Activated T-cell treated with anti-CD3 and anti-CD28 coated beads, Interleukin-2, amount 50 U/mL, for 72 hours (primary cell): ENCODE results near the gene COL5A1. TPM values are rescaled to one million over a fixed set of nuclear protein-coding genes. Genes with fewer than 3 reads are reported as not detected.
"Not testable (repeated sequence)": the region's sequence is repeated elsewhere in the genome, so short reads cannot be mapped to it uniquely, and the experiment has no call there.

Source experiments
- ATAC-seq, 2 donors: fragments of 150-1000 bp; cut with Tn5 transposase; replicated peaks in 1 of 2; 2 replicates each; pipeline ENCODE4 v1.10.0; 2021; ENCODE audit warnings: moderate library complexity in 2 of 2, mild to moderate bottlenecking in 1 of 2
- DNase-seq, 2 donors: peaks; one replicate each; pipeline ENCODE4 v3.0.0; 2021 to 2022; ENCODE audit warnings: mixed read lengths in 1 of 2
- H3K27ac Mint-ChIP-seq: one replicate; pipeline ENCODE4 v1.8.0; 2022; ENCODE audit warnings: mild to moderate bottlenecking, moderate library complexity, mixed read lengths
- H3K27me3 Mint-ChIP-seq: one replicate; pipeline ENCODE4 v1.8.0; 2022; ENCODE audit warnings: low read depth, mixed read lengths
- H3K36me3 Mint-ChIP-seq, 2 donors: one replicate each; pipeline ENCODE4 v1.8.0; 2022; ENCODE audit warnings: mixed read lengths in 2 of 2, mild to moderate bottlenecking in 1 of 2; ENCODE audit not compliant: insufficient read depth in 2 of 2
- H3K4me1 Mint-ChIP-seq: one replicate; pipeline ENCODE4 v1.8.0; 2022; ENCODE audit warnings: low read depth, mixed read lengths
- H3K4me3 Mint-ChIP-seq, 2 donors: one replicate each; pipeline ENCODE4 v1.8.0; 2022; ENCODE audit warnings: mild to moderate bottlenecking in 2 of 2, mixed read lengths in 2 of 2, moderate library complexity in 2 of 2
- H3K9me3 Mint-ChIP-seq, 2 donors: one replicate each; pipeline ENCODE4 v1.8.0; 2022; ENCODE audit warnings: mixed read lengths in 2 of 2
- total RNA-seq, 2 donors: library from RNA; stranded (reverse); gene quantifications; one replicate each; pipeline ENCODE4 v1.2.3, GENCODE V29; 2022

The COL5A1 gene
- total RNA-seq, 2 donors from 2014 or later, result 0.49 TPM; not detected in 1

GRCh38 chr9:134642385-134643181 lies 980 bp downstream of the COL5A1 start:
- H3K9me3 Mint-ChIP-seq, result no peaks in the 10 kb centered on the region
- ATAC-seq (no peak), DNase-seq (no peak)
- H3K36me3 Mint-ChIP-seq, result no peaks in the 10 kb centered on the region
- H3K4me1 Mint-ChIP-seq, result no peaks in the 10 kb centered on the region
- peaks cover 17% of the 10 kb centered on the region for H3K27me3 Mint-ChIP-seq
- H3K27ac Mint-ChIP-seq, result no peak overlapping the region
- H3K4me3 Mint-ChIP-seq, result peak overlapping the region; percentile 51 to 62

GRCh38 chr9:134643222-134643671 lies 1.6 kb downstream of the COL5A1 start:
- H3K4me3 Mint-ChIP-seq, result no peak overlapping the region
- H3K27me3 Mint-ChIP-seq, result peaks cover 17% of the 10 kb centered on the region
- no peaks in the 10 kb centered on the region for H3K4me1 Mint-ChIP-seq
- H3K36me3 Mint-ChIP-seq, result no peaks in the 10 kb centered on the region
- no peaks in the 10 kb centered on the region for H3K9me3 Mint-ChIP-seq
- DNase-seq (no peak), ATAC-seq (no peak)
- H3K27ac Mint-ChIP-seq, result no peak overlapping the region

GRCh38 chr9:134644401-134644724 lies 2.8 kb downstream of the COL5A1 start:
- H3K4me1 Mint-ChIP-seq, DNase-seq, H3K9me3 Mint-ChIP-seq, H3K4me3 Mint-ChIP-seq, H3K36me3 Mint-ChIP-seq, H3K27ac Mint-ChIP-seq, ATAC-seq: not testable (repeated sequence)
- H3K27me3 Mint-ChIP-seq, result peaks cover 17% of the 10 kb centered on the region

GRCh38 chr9:134644725-134645606 lies 3.4 kb downstream of the COL5A1 start:
- H3K4me3 Mint-ChIP-seq, result no peak overlapping the region
- H3K4me1 Mint-ChIP-seq, result no peaks in the 10 kb centered on the region
- DNase-seq (no peak), ATAC-seq (no peak)
- H3K27me3 Mint-ChIP-seq, result peaks cover 14% of the 10 kb centered on the region
- no peaks in the 10 kb centered on the region for H3K9me3 Mint-ChIP-seq
- no peak overlapping the region for H3K27ac Mint-ChIP-seq
- no peaks in the 10 kb centered on the region for H3K36me3 Mint-ChIP-seq

- Mint-ChIP-seq H3K36me3 (no peaks in the 10 kb centered on the region), H3K4me1 (no peaks in the 10 kb centered on the region), H3K9me3 (no peaks in the 10 kb centered on the region), H3K27me3 (peaks cover 7% of the 10 kb centered on the region), H3K4me3 (no peak overlapping the region), H3K27ac (no peak overlapping the region)
- DNase-seq, result no peak
- ATAC-seq, result no peak
Measured at GRCh38 chr9:134645607-134646365, 4.2 kb downstream of the COL5A1 start.

- H3K27me3 Mint-ChIP-seq, result peaks cover 7% of the 10 kb centered on the region
- H3K36me3 Mint-ChIP-seq, result no peaks in the 10 kb centered on the region
- H3K4me1 Mint-ChIP-seq, result no peaks in the 10 kb centered on the region
- no peak overlapping the region for H3K27ac Mint-ChIP-seq
- no peak overlapping the region for H3K4me3 Mint-ChIP-seq
- no peak for DNase-seq
- H3K9me3 Mint-ChIP-seq, result no peaks in the 10 kb centered on the region
- ATAC-seq, result no peak
Measured at GRCh38 chr9:134647359-134648080, 5.9 kb downstream of the COL5A1 start.

- Mint-ChIP-seq H3K36me3 (no peaks in the 10 kb centered on the region), H3K9me3 (no peaks in the 10 kb centered on the region), H3K27ac (no peak overlapping the region), H3K4me3 (peak overlapping the region in 1 of 2 donors; percentile 21), H3K4me1 (no peaks in the 10 kb centered on the region), H3K27me3 (no peaks in the 10 kb centered on the region)
- peak in 1 of 2 donors; percentile 38 for ATAC-seq
- DNase-seq, result no peak
Measured at GRCh38 chr9:134648701-134649530, 7.3 kb downstream of the COL5A1 start.

GRCh38 chr9:134650431-134651190 lies 9.0 kb downstream of the COL5A1 start:
- H3K9me3 Mint-ChIP-seq, result no peaks in the 10 kb centered on the region
- no peak for ATAC-seq
- H3K4me1 Mint-ChIP-seq, result no peaks in the 10 kb centered on the region
- no peaks in the 10 kb centered on the region for H3K36me3 Mint-ChIP-seq
- no peak overlapping the region for H3K27ac Mint-ChIP-seq
- no peaks in the 10 kb centered on the region for H3K27me3 Mint-ChIP-seq
- DNase-seq, result no peak
- no peak overlapping the region for H3K4me3 Mint-ChIP-seq

GRCh38 chr9:134651226-134651905 lies 9.8 kb downstream of the COL5A1 start:
- H3K27ac Mint-ChIP-seq, result no peak overlapping the region
- H3K4me1 Mint-ChIP-seq, result no peaks in the 10 kb centered on the region

GRCh38 chr9:134652291-134653225 lies 11.0 kb downstream of the COL5A1 start:
- no peak for ATAC-seq
- no peaks in the 10 kb centered on the region for H3K4me1 Mint-ChIP-seq
- no peak for DNase-seq
- no peaks in the 10 kb centered on the region for H3K36me3 Mint-ChIP-seq
- no peaks in the 10 kb centered on the region for H3K27me3 Mint-ChIP-seq
- H3K9me3 Mint-ChIP-seq, result no peaks in the 10 kb centered on the region
- H3K27ac Mint-ChIP-seq, result no peak overlapping the region
- no peak overlapping the region for H3K4me3 Mint-ChIP-seq

More at GRCh38 chr9:134651226-134651905, 9.8 kb downstream of the COL5A1 start:
- no peak for ATAC-seq
- no peaks in the 10 kb centered on the region for H3K27me3 Mint-ChIP-seq
- H3K36me3 Mint-ChIP-seq, result no peaks in the 10 kb centered on the region
- H3K4me3 Mint-ChIP-seq, result no peak overlapping the region
- DNase-seq, result no peak
- no peaks in the 10 kb centered on the region for H3K9me3 Mint-ChIP-seq
